HCT116 (cell line): Measurements from ENCODE around the gene RNGTT.

Experiments used
- EZH2 ChIP-seq: fragments of 200-600 bp; sonication (generic); IDR thresholded peaks from 2 replicates; pipeline ENCODE4 v1.6.1; 2017; ENCODE audit warnings: antibody characterized with exemption, mixed run types
- FOSL1 ChIP-seq: IDR thresholded peaks from 2 replicates; pipeline ENCODE4 v1.6.1; 2012; ENCODE audit warnings: low read depth
- YY1 ChIP-seq: IDR thresholded peaks from 2 replicates; pipeline ENCODE4 v1.6.1; 2011; ENCODE audit warnings: low read length, low read depth, moderate library complexity, mild to moderate bottlenecking; ENCODE audit not compliant: insufficient replicate concordance; ENCODE audit errors: extremely low read depth

DNA sequence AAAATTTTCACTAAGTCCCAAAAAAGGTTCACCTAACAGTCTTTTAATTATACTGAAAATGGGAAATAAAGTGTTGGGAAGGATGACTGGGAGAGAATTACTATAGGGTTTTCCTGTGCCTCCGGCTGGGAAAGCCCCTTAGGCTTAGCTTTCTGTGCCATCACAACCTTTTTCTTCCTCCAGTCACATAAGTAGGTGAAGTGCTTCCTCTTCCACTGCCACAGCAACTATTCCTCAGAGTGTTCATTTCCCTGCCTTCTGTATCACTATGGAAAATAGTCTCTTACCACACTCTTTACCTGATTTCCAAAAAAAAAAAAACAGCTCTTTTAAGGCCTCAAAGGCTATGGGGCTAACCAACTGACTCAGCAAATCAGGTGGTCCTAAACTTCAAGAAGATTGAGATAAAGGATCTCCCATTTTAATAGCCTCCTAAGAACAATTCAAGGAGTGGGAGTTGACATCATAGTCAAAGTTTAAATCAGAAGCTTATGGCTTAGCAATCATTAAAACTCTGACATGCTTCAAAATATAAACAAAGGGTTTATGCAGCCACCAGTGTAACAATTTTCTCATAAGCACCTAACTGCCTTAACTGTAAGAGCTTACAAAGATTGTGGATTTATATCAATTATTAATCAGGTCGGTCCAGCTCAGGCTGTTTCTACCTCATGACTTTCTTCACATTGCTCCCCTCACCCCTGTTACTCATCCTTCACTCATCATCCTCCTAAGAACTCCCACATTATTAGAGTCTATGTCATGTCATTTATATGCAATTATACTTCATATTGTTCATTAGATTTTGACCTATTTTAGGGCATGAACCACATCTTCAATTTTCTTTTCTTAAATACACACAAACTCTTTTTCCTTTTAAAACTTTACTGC lies 95.3 kb downstream of the RNGTT start:
- TF ChIP-seq EZH2 (no peak), YY1 (no peak), FOSL1 (no peak)
